SK-N-SH (cell line): ENCODE results near the gene ACACA. TPM values are rescaled to one million over a fixed set of nuclear protein-coding genes. Genes with fewer than 3 reads are reported as not detected.
"Not testable (repeated sequence)": the region's sequence is repeated elsewhere in the genome, so short reads cannot be mapped to it uniquely, and the experiment has no call there.

Experiments
- CTCF ChIA-PET: fragments of 300-600, 350-600 bp; formaldehyde crosslinking; extraction: SDS; loops from one replicate; lab custom pipeline; 2021; lab: Yijun Ruan, JAX
- POLR2A ChIA-PET: fragments of 350-600 bp; sonication (Branson Sonifier 250); formaldehyde crosslinking; extraction: SDS; loops from one replicate; lab custom pipeline; 2020; ENCODE audit warnings: antibody characterized with exemption, inconsistent platforms; lab: Yijun Ruan, JAX
- DNase-seq: peaks from one replicate; pipeline ENCODE4 v3.0.0; 2012
- H2AFZ ChIP-seq: fragments of 200-600 bp; sonication (generic); 2 replicates; pipeline ENCODE4 v1.8.1; 2016; ENCODE audit warnings: antibody characterized with exemption, mild to moderate bottlenecking, low read depth
- H3F3A ChIP-seq: fragments of 200-600 bp; sonication (generic); replicated peaks from 2 replicates; pipeline ENCODE3; 2016; ENCODE audit warnings: antibody characterized with exemption, mild to moderate bottlenecking; ENCODE audit not compliant: insufficient read depth
- H3K27ac ChIP-seq, 2 experiments: fragments of 200-500 bp in 1 of 2; fragments of 200-600 bp in 1 of 2; sonication (Bioruptor generic) in 1 of 2; sonication (generic), shearing (Covaris generic) in 1 of 2; 2 replicates each; pipeline versions ENCODE4 v1.5.1 to v1.6.1; 2014 to 2016; ENCODE audit warnings: low read depth in 2 of 2, inconsistent platforms in 1 of 2, low read length in 1 of 2, mild to moderate bottlenecking in 1 of 2, mixed read lengths in 1 of 2
- H3K27me3 ChIP-seq: fragments of 200-600 bp; sonication (generic), shearing (Covaris generic); 2 replicates; pipeline ENCODE4 v1.6.1; 2016; ENCODE audit warnings: mixed run types; ENCODE audit not compliant: insufficient read depth
- H3K36me3 ChIP-seq, 2 experiments: fragments of 200-500 bp in 1 of 2; fragments of 200-600 bp in 1 of 2; sonication (Bioruptor generic) in 1 of 2; sonication (generic) in 1 of 2; replicated peaks in 1 of 2; 2 replicates each; pipeline versions ENCODE3 to v1.5.1; 2014 to 2016; ENCODE audit warnings: low read length in 1 of 2, mild to moderate bottlenecking in 1 of 2; ENCODE audit not compliant: insufficient read depth in 2 of 2, control insufficient read depth in 1 of 2
- H3K4me1 ChIP-seq, 2 experiments: fragments of 200-500 bp in 1 of 2; fragments of 200-600 bp in 1 of 2; sonication (Bioruptor generic) in 1 of 2; sonication (generic), shearing (Covaris generic) in 1 of 2; 2 replicates each; pipeline versions ENCODE4 v1.5.1 to v1.6.1; 2014 to 2016; ENCODE audit warnings: low read depth in 1 of 2, low read length in 1 of 2, mixed run types in 1 of 2; ENCODE audit not compliant: insufficient read depth in 2 of 2, control insufficient read depth in 1 of 2
- H3K4me2 ChIP-seq: fragments of 200-600 bp; sonication (generic), shearing (Covaris generic); 2 replicates; pipeline ENCODE4 v1.6.1; 2017; ENCODE audit warnings: mixed run types
- H3K4me3 ChIP-seq, 2 experiments: fragments of 200-500 bp in 1 of 2; fragments of 200-600 bp in 1 of 2; sonication (Bioruptor generic) in 1 of 2; sonication (generic), shearing (Covaris generic) in 1 of 2; 2 replicates each; pipeline versions ENCODE4 v1.5.1 to v1.8.1; 2014 to 2016; ENCODE audit warnings: low read depth in 2 of 2, inconsistent platforms in 1 of 2, low read length in 1 of 2, mild to moderate bottlenecking in 1 of 2, mixed read lengths in 1 of 2, moderate library complexity in 1 of 2
- H3K79me2 ChIP-seq: fragments of 200-600 bp; sonication (generic); 2 replicates; pipeline ENCODE4 v1.8.1; 2017; ENCODE audit warnings: mild to moderate bottlenecking; ENCODE audit not compliant: insufficient read depth
- H3K9ac ChIP-seq: fragments of 200-600 bp; sonication (generic); 2 replicates; pipeline ENCODE4 v1.6.1; 2017; ENCODE audit warnings: mixed run types
- H3K9me2 ChIP-seq: fragments of 200-600 bp; sonication (generic); 2 replicates; pipeline ENCODE4 v1.6.1; 2017; ENCODE audit warnings: mixed run types
- H3K9me3 ChIP-seq: fragments of 200-600 bp; sonication (generic); 2 replicates; pipeline ENCODE4 v1.6.1; 2017; ENCODE audit warnings: mixed run types, mild to moderate bottlenecking, moderate library complexity
- H4K20me1 ChIP-seq: fragments of 200-600 bp; sonication (generic); 2 replicates; pipeline ENCODE4 v1.6.1; 2017; ENCODE audit warnings: mild to moderate bottlenecking, mixed run types; ENCODE audit not compliant: insufficient read depth
- CTCF ChIP-seq: fragments of 200-600 bp; sonication (generic); IDR thresholded peaks from 2 replicates; pipeline ENCODE4 v1.6.1; 2017; ENCODE audit warnings: antibody characterized with exemption, mild to moderate bottlenecking, moderate library complexity
- ELF1 ChIP-seq: IDR thresholded peaks from 2 replicates; pipeline ENCODE4 v1.4.0; 2012
- FOSL2 ChIP-seq: IDR thresholded peaks from 2 replicates; pipeline ENCODE4 v1.4.0; 2012; ENCODE audit warnings: low read depth, mild to moderate bottlenecking, moderate library complexity, borderline replicate concordance
- FOXM1 ChIP-seq: IDR thresholded peaks from 2 replicates; pipeline ENCODE4 v1.4.0; 2012; ENCODE audit warnings: low read depth, mild to moderate bottlenecking
- GABPA ChIP-seq: IDR thresholded peaks from 2 replicates; pipeline ENCODE4 v1.4.0; 2012; ENCODE audit warnings: low read depth, mild to moderate bottlenecking
- GATA2 ChIP-seq: sonication (generic); formaldehyde crosslinking; IDR thresholded peaks from 2 replicates; pipeline ENCODE4 v1.5.0; 2020; ENCODE audit warnings: mild to moderate bottlenecking, missing genetic modification reagents
- IRF3 ChIP-seq: fragments of 150-350 bp; IDR thresholded peaks from 2 replicates; pipeline ENCODE4 v1.6.1; 2016; ENCODE audit warnings: mild to moderate bottlenecking, low read depth, low read length
- NRF1 ChIP-seq: IDR thresholded peaks from 2 replicates; pipeline ENCODE4 v1.6.1; 2012; ENCODE audit warnings: low read depth, mild to moderate bottlenecking, low read length
- POLR2AphosphoS5 ChIP-seq: IDR thresholded peaks from 2 replicates; pipeline ENCODE4 v1.6.1; 2012; ENCODE audit warnings: low read depth, low read length
- RAD21 ChIP-seq: IDR thresholded peaks from 2 replicates; pipeline ENCODE4 v1.6.1; 2012; ENCODE audit warnings: mild to moderate bottlenecking, low read length
- RCOR1 ChIP-seq: fragments of 150-350 bp; IDR thresholded peaks from 2 replicates; pipeline ENCODE4 v1.6.1; 2017; ENCODE audit warnings: antibody characterized with exemption, low read length
- RFX5 ChIP-seq: IDR thresholded peaks from 2 replicates; pipeline ENCODE4 v1.6.1; 2012; ENCODE audit warnings: mild to moderate bottlenecking, improper control_type of control experiment, low read length
- SIN3A ChIP-seq: IDR thresholded peaks from 2 replicates; pipeline ENCODE4 v1.6.1; 2012; ENCODE audit warnings: low read depth, mild to moderate bottlenecking, low read length, moderate library complexity, borderline replicate concordance
- TAF1 ChIP-seq: IDR thresholded peaks from 2 replicates; pipeline ENCODE4 v1.6.1; 2012; ENCODE audit warnings: low read depth, mild to moderate bottlenecking, low read length, moderate library complexity, borderline replicate concordance
- TCF12 ChIP-seq: IDR thresholded peaks from 2 replicates; pipeline ENCODE4 v1.4.0; 2012
- USF2 ChIP-seq: fragments of 150-350 bp; IDR thresholded peaks from 2 replicates; pipeline ENCODE4 v1.6.1; 2017; ENCODE audit warnings: antibody characterized with exemption, low read length, low read depth, borderline replicate concordance
- YY1 ChIP-seq: IDR thresholded peaks from 2 replicates; pipeline ENCODE4 v1.4.0; 2012; ENCODE audit warnings: low read depth, mild to moderate bottlenecking
- WGBS: methylation state at CpG from one replicate; pipeline ENCODE4 v1.1.6; 2017; ENCODE audit warnings: low lambda C conversion rate; 5-methylcytosine and 5-hydroxymethylcytosine counted together
- polyA plus RNA-seq, 3 experiments: library from polyadenylated mRNA; depleted of rRNA; stranded (reverse); fragments of >200 nt; gene quantifications; 2 replicates each; pipeline ENCODE4 v1.2.3, GENCODE V29; 2012
- TF ChIP-seq, protein P1 (sequence below): IDR thresholded peaks from 2 replicates; pipeline ENCODE4 v1.4.0; 2012; ENCODE audit warnings: low read depth, borderline replicate concordance
- TF ChIP-seq, protein P2 (sequence below): IDR thresholded peaks from 2 replicates; pipeline ENCODE4 v1.4.0; 2012; ENCODE audit warnings: low read depth

The ACACA gene
- polyA plus RNA-seq, 1 of the 3 experiments (the other 2 are of a cell fraction), result 27.2 TPM

- H3K4me1 ChIP-seq, result no peaks in the 10 kb centered on the region; a peak in 2 of 4 replicates
- no peak for DNase-seq
- peak overlapping the region; percentile 69 to 94 for H3K4me3 ChIP-seq
- peaks cover 83% of the 10 kb centered on the region for H3K79me2 ChIP-seq
- CTCF ChIA-PET, result interaction anchor here (2.8 kb wide), 1 partner anchor 32 kb away, joined by 9 read pairs; no protein-coding TSS in a partner anchor
- H3K9ac ChIP-seq, result peak overlapping the region; percentile 89
- peak overlapping the region; percentile 77 for H2AFZ ChIP-seq
- peaks cover 1 to 12% of the 10 kb centered on the region in 2 experiments for H3K36me3 ChIP-seq
- no peaks in the 10 kb centered on the region for H3K9me2 ChIP-seq
- peaks cover 10% of the 10 kb centered on the region for H3F3A ChIP-seq
- POLR2A ChIA-PET, result interaction anchor here (0.5 kb wide), 1 partner anchor 42 kb away, joined by 3 read pairs; no protein-coding TSS in a partner anchor
- TF ChIP-seq SIN3A, result no peak
- no peak for TF ChIP-seq IRF3
- no peak for TF ChIP-seq FOSL2
- TF ChIP-seq GATA2 (CRISPR knock-in tag), result no peak
- no peak for TF ChIP-seq RAD21
- no peak for TF ChIP-seq TCF12
- no peak for TF ChIP-seq FOXM1
- no peak for TF ChIP-seq YY1
- no peak for TF ChIP-seq NRF1
- TF ChIP-seq USF2, result no peak
- TF ChIP-seq RCOR1, result no peak
- TF ChIP-seq RFX5, result no peak
- TF ChIP-seq, protein P1, sequence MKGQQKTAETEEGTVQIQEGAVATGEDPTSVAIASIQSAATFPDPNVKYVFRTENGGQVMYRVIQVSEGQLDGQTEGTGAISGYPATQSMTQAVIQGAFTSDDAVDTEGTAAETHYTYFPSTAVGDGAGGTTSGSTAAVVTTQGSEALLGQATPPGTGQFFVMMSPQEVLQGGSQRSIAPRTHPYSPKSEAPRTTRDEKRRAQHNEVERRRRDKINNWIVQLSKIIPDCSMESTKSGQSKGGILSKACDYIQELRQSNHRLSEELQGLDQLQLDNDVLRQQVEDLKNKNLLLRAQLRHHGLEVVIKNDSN, result no peak
- TF ChIP-seq, protein P2, sequence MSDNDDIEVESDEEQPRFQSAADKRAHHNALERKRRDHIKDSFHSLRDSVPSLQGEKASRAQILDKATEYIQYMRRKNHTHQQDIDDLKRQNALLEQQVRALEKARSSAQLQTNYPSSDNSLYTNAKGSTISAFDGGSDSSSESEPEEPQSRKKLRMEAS, result no peak; the same call in 1 of the 2 replicates
- no peak for TF ChIP-seq GABPA
- TF ChIP-seq ELF1, result no peak
- TF ChIP-seq CTCF, result no peak
- TF ChIP-seq TAF1, result no peak
- no peak for TF ChIP-seq POLR2AphosphoS5
- peak overlapping the region; percentile 88 for H3K4me2 ChIP-seq
- H3K9me3 ChIP-seq, result no peaks in the 10 kb centered on the region
- H3K27me3 ChIP-seq, result no peaks in the 10 kb centered on the region
- WGBS, result 6% methylated on average over 13 of the region's 21 CpGs
- H3K27ac ChIP-seq, result peak overlapping the region; percentile 71 to 86
- no peaks in the 10 kb centered on the region for H4K20me1 ChIP-seq
Observed at GRCh38 chr17:37405955-37406634, 541 bp downstream of the ACACA start.

DNA sequence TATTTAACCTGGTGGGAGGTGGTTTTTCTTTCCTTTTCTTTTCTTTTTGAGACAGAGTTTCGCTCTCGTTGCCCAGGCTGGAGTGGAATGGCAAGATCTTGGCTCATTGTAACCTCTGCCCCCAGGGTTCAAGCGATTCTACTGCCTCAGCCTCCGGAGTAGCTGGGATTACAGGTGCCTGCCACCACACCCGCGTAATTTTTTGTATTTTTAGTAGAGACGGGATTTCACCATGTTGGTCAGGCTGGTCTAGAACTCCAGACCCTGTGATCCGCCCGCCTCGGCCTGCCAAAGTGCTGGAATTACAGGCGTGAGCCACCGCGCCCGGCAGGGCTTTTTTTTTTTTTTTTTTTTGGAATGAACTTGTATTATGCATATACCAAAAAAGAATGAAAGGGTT, 1.1 kb downstream of the ACACA start:
- POLR2A ChIA-PET, H3K27ac ChIP-seq, H3K9me2 ChIP-seq, H4K20me1 ChIP-seq, DNase-seq, H3K9me3 ChIP-seq, H3K4me1 ChIP-seq, H3F3A ChIP-seq, H3K36me3 ChIP-seq, H3K27me3 ChIP-seq: not testable (repeated sequence)
- WGBS, result 52% methylated on average over 14 of the region's 14 CpGs
- Histone ChIP-seq H3K9ac (peak overlapping the region; percentile 89), H2AFZ (peak overlapping the region; percentile 77; the same call in 1 of the 2 replicates), H3K4me2 (peak overlapping the region; percentile 88), H3K4me3 (peak overlapping the region; percentile 69 to 94), H3K79me2 (peaks cover 77% of the 10 kb centered on the region)
- CTCF ChIA-PET, result interaction anchor here (0.8 to 2.8 kb wide), 2 partner anchors 32 kb away, joined by 4 to 9 read pairs; no protein-coding TSS in a partner anchor
